B cell (primary cell): ENCODE results near the gene SLC43A3. TPM values are rescaled to one million over a fixed set of nuclear protein-coding genes. Genes with fewer than 3 reads are reported as not detected.

Experiments
- ATAC-seq: fragments of 200-7000 bp; cut with Tn5 transposase; one replicate; pipeline ENCODE4 v1.10.0; 2021; ENCODE audit warnings: low read depth, mild to moderate bottlenecking, moderate number of reproducible peaks, moderate library complexity
- CTCF ChIA-PET: fragments of 350-600 bp; sonication (Branson Sonifier 250); formaldehyde crosslinking; loops from one replicate; lab custom pipeline; 2021; ENCODE audit warnings: antibody characterized with exemption, inconsistent platforms; lab: Charles Lee
- POLR2A ChIA-PET: fragments of 350-600 bp; sonication (Branson Sonifier 250); formaldehyde crosslinking; loops from one replicate; lab custom pipeline; 2021; ENCODE audit warnings: antibody characterized with exemption; lab: Charles Lee
- DNase-seq: peaks from one replicate; pipeline ENCODE4 v3.0.0; 2013
- H2AFZ ChIP-seq: 2 replicates; pipeline ENCODE4 v1.6.1; 2012; ENCODE audit warnings: mild to moderate bottlenecking, low read depth, low read length; ENCODE audit not compliant: insufficient read depth, poor library complexity, severe bottlenecking
- H3K27ac ChIP-seq, 2 donors: 1 replicate in 1 of 2; 2 replicates in 1 of 2; pipeline ENCODE4 v1.5.1; 2012 to 2013; ENCODE audit warnings: low read length in 2 of 2, mild to moderate bottlenecking in 2 of 2, moderate library complexity in 1 of 2
- H3K27me3 ChIP-seq, 4 experiments: fragments of 200-600 bp in 1 of 4; sonication (generic) in 1 of 4; replicated peaks in 1 of 4; 1 replicate in 2 of 4; 2 replicates in 2 of 4; pipeline versions ENCODE4 v1.6.1 to v1.7.0; 2013 to 2016; ENCODE audit warnings: low read length in 3 of 4, mild to moderate bottlenecking in 2 of 4, mixed read lengths in 1 of 4, moderate library complexity in 1 of 4; ENCODE audit not compliant: insufficient read depth in 4 of 4, control insufficient read depth in 3 of 4; ENCODE audit errors: control extremely low read depth in 1 of 4
- H3K36me3 ChIP-seq, 2 experiments: replicated peaks in 1 of 2; 1 replicate in 1 of 2; 2 replicates in 1 of 2; pipeline versions ENCODE4 v1.6.1 to v1.7.1; 2013; ENCODE audit warnings: low read length in 1 of 2; ENCODE audit not compliant: insufficient read depth in 2 of 2, control insufficient read depth in 1 of 2; ENCODE audit errors: control extremely low read depth in 1 of 2, extremely low read depth in 1 of 2
- H3K4me1 ChIP-seq, 2 donors: fragments of 200-600 bp in 1 of 2; sonication (generic) in 1 of 2; 1 replicate in 1 of 2; 2 replicates in 1 of 2; pipeline versions ENCODE4 v1.5.1 to v1.6.1; 2013 to 2017; ENCODE audit warnings: low read length in 2 of 2; ENCODE audit not compliant: control insufficient read depth in 2 of 2, insufficient read depth in 2 of 2
- H3K4me2 ChIP-seq: replicated peaks from 2 replicates; pipeline ENCODE3; 2012; ENCODE audit warnings: mild to moderate bottlenecking, low read depth, low read length; ENCODE audit not compliant: poor library complexity, severe bottlenecking
- H3K4me3 ChIP-seq, 5 experiments: fragments of 200-600 bp in 1 of 5; sonication (generic) in 1 of 5; 1 replicate in 3 of 5; 2 replicates in 2 of 5; pipeline versions ENCODE4 v1.5.1 to v1.7.0; 2011 to 2016; ENCODE audit warnings: low read length in 4 of 5, mild to moderate bottlenecking in 4 of 5, low read depth in 2 of 5, control low read depth in 1 of 5, moderate library complexity in 1 of 5; ENCODE audit not compliant: insufficient read depth in 1 of 5; ENCODE audit errors: control extremely low read depth in 1 of 5, extremely low read depth in 1 of 5
- H3K79me2 ChIP-seq: fragments of 200-600 bp; sonication (generic); one replicate; pipeline ENCODE4 v1.6.0; 2016; ENCODE audit warnings: low read length; ENCODE audit not compliant: control insufficient read depth, insufficient read depth
- H3K9ac ChIP-seq: fragments of 200-600 bp; sonication (generic); 2 replicates; pipeline ENCODE4 v1.6.1; 2017; ENCODE audit warnings: mild to moderate bottlenecking, low read length, moderate library complexity
- H3K9me3 ChIP-seq, 3 donors: one replicate each; pipeline versions ENCODE4 v1.6.1 to v1.7.1; 2013; ENCODE audit warnings: low read length in 2 of 3; ENCODE audit not compliant: control insufficient read depth in 2 of 3, insufficient read depth in 1 of 3; ENCODE audit errors: control extremely low read depth in 1 of 3
- H4K20me1 ChIP-seq: 2 replicates; pipeline ENCODE4 v1.6.0; 2012; ENCODE audit warnings: mild to moderate bottlenecking, low read length; ENCODE audit not compliant: insufficient read depth, control insufficient read depth, poor library complexity, severe bottlenecking
- H3K27ac Mint-ChIP-seq: one replicate; pipeline ENCODE4 v1.8.0; 2021; ENCODE audit warnings: mixed read lengths
- H3K27me3 Mint-ChIP-seq: one replicate; pipeline ENCODE4 v1.8.0; 2021; ENCODE audit warnings: mixed read lengths
- H3K4me1 Mint-ChIP-seq: one replicate; pipeline ENCODE4 v1.8.0; 2021; ENCODE audit warnings: mixed read lengths
- H3K4me3 Mint-ChIP-seq: one replicate; pipeline ENCODE4 v1.8.0; 2021; ENCODE audit warnings: mixed read lengths
- H3K9me3 Mint-ChIP-seq: one replicate; pipeline ENCODE4 v1.8.0; 2022; ENCODE audit warnings: mixed read lengths; ENCODE audit not compliant: insufficient read depth
- EZH2 ChIP-seq: IDR thresholded peaks from 2 replicates; pipeline ENCODE4 v1.6.1; 2012; ENCODE audit warnings: borderline replicate concordance, low read depth, mild to moderate bottlenecking, moderate library complexity, low read length; ENCODE audit not compliant: insufficient read depth, poor library complexity, severe bottlenecking
- WGBS: methylation state at CpG from one replicate; pipeline ENCODE4 v1.1.5; 2013; ENCODE audit warnings: missing lambda C conversion rate; ENCODE audit not compliant: insufficient coverage; 5-methylcytosine and 5-hydroxymethylcytosine counted together
- intact Hi-C: fragments of 100-400 bp; cut with micrococcal nuclease; formaldehyde crosslinking; loops from one replicate; pipeline ENCODE4 v1.10.0; 2022
- polyA plus RNA-seq: library from polyadenylated mRNA; depleted of rRNA; stranded (reverse); fragments of >200 nt; gene quantifications from 2 replicates; pipeline ENCODE4 v1.2.3, GENCODE V29; 2012
- total RNA-seq, 2 donors: library from RNA; stranded (reverse); fragments of 120-200 nt in 1 of 2; gene quantifications; 1 replicate in 1 of 2; 2 replicates in 1 of 2; pipeline versions ENCODE4 v1.2.3 to v1.2.4, GENCODE V29; 2013 to 2022
- TF ChIP-seq, protein P1 (sequence below): fragments of 200-600 bp; IDR thresholded peaks from one replicate; pipeline ENCODE4 v1.8.0; 2022; ENCODE audit warnings: antibody characterized with exemption, mild to moderate bottlenecking

SLC43A3 gene
- total and polyA plus RNA-seq, 2 donors (not counting 1 experiment from before 2014, with no cell fraction given): 7.6 to 20.9 TPM

GRCh38 chr11:57466680-57467079 lies 39.8 kb upstream of the SLC43A3 start:
- TF ChIP-seq EZH2: no peak
- TF ChIP-seq, protein P1, sequence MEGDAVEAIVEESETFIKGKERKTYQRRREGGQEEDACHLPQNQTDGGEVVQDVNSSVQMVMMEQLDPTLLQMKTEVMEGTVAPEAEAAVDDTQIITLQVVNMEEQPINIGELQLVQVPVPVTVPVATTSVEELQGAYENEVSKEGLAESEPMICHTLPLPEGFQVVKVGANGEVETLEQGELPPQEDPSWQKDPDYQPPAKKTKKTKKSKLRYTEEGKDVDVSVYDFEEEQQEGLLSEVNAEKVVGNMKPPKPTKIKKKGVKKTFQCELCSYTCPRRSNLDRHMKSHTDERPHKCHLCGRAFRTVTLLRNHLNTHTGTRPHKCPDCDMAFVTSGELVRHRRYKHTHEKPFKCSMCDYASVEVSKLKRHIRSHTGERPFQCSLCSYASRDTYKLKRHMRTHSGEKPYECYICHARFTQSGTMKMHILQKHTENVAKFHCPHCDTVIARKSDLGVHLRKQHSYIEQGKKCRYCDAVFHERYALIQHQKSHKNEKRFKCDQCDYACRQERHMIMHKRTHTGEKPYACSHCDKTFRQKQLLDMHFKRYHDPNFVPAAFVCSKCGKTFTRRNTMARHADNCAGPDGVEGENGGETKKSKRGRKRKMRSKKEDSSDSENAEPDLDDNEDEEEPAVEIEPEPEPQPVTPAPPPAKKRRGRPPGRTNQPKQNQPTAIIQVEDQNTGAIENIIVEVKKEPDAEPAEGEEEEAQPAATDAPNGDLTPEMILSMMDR: no peak
- H3K27ac Mint-ChIP-seq: no peak overlapping the region
- ATAC-seq (no peak), DNase-seq (no peak)
- ChIA-PET CTCF (interaction anchor here (1.8 kb wide), 1 partner anchor 9 kb away, joined by 6 read pairs; no protein-coding TSS in a partner anchor), POLR2A (no interaction called here)
- Histone ChIP-seq H3K27ac (no peak overlapping the region), H3K36me3 (no peaks in the 10 kb centered on the region), H3K9me3 (no peaks in the 10 kb centered on the region), H3K79me2 (no peaks in the 10 kb centered on the region), H3K4me2 (no peak overlapping the region), H3K4me3 (no peak overlapping the region), H3K4me1 (no peaks in the 10 kb centered on the region), H4K20me1 (no peaks in the 10 kb centered on the region), H3K27me3 (peaks cover 0 to 3% (median 0%) of the 10 kb centered on the region in 4 experiments), H2AFZ (no peak overlapping the region), H3K9ac (no peak overlapping the region)
- peaks cover 9% of the 10 kb centered on the region for H3K27me3 Mint-ChIP-seq
- intact Hi-C loops: no loop called here
- 63% methylated on average over 3 of the region's 4 CpGs for WGBS
- no peak overlapping the region for H3K4me3 Mint-ChIP-seq
- no peaks in the 10 kb centered on the region for H3K9me3 Mint-ChIP-seq
- peaks cover 3% of the 10 kb centered on the region for H3K4me1 Mint-ChIP-seq

DNA sequence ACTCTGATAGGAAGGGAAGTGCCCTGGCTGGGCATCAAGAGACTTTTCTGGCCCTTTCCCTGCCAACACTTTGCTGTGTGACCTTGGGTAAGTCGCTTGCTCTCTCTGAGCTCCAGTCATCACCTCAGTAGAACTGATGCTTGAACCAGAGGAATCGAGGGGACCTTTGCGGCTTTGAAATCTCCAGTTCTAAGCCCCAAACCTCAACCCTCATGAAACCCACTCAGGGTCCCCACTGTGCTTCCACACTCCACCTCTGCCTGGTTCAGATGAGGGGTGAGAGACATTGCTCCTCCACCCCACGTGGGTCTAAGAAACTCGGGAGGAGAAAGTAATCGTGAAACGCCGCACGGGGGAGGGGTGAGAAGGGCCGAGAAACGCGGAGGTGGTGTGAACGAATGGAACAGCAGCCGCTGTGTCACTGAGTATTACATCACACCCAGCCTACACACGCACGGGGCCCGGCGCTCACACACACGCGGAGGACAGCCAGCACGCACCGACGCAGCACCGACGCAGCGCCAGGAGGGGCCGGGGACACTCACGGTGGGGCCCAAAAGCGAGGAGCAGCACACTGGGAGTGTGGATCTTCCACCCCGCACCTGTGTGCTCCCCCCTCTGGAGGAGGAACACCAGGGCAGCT lies 37.7 kb upstream of the SLC43A3 start:
- intact Hi-C loops: no loop called here
- Histone ChIP-seq H2AFZ (no peak overlapping the region), H3K4me1 (peaks cover 12 to 13% of the 10 kb centered on the region in 2 donors), H3K9me3 (peaks cover 0 to 9% (median 0%) of the 10 kb centered on the region in 3 donors), H3K36me3 (no peaks in the 10 kb centered on the region), H3K4me2 (no peak overlapping the region), H3K9ac (no peak overlapping the region), H4K20me1 (peaks cover 5% of the 10 kb centered on the region), H3K4me3 (no peak overlapping the region), H3K27me3 (peaks cover 0 to 18% (median 11%) of the 10 kb centered on the region in 4 experiments), H3K79me2 (no peaks in the 10 kb centered on the region), H3K27ac (no peak overlapping the region)
- CTCF ChIA-PET: interaction anchor here (0.8 to 9.6 kb wide), 4 partner anchors 7 to 63 kb away, joined by 3 to 348 read pairs (median 4); partner anchors contain the start of gene TIMM10
- H3K27me3 Mint-ChIP-seq: peaks cover 17% of the 10 kb centered on the region
- ATAC-seq: no peak
- no peak for DNase-seq
- H3K9me3 Mint-ChIP-seq: no peaks in the 10 kb centered on the region
- H3K27ac Mint-ChIP-seq: no peak overlapping the region
- peaks cover 12% of the 10 kb centered on the region for H3K4me1 Mint-ChIP-seq
- POLR2A ChIA-PET: no interaction called here
- 90% methylated on average over 17 of the region's 30 CpGs for WGBS
- H3K4me3 Mint-ChIP-seq: no peak overlapping the region
- TF ChIP-seq EZH2: no peak
- TF ChIP-seq, protein P1: no peak
